AML-193 (cell line): Measurements from ENCODE around the gene GP1BB.
"Not testable (repeated sequence)": the region's sequence is repeated elsewhere in the genome, so short reads cannot be mapped to it uniquely, and the experiment has no call there.

Source experiments
- DNase-seq, 2 experiments: peaks; one replicate each; lab custom pipeline; 2025; lab: John Stamatoyannopoulos, UW

Gene GP1BB

DNA sequence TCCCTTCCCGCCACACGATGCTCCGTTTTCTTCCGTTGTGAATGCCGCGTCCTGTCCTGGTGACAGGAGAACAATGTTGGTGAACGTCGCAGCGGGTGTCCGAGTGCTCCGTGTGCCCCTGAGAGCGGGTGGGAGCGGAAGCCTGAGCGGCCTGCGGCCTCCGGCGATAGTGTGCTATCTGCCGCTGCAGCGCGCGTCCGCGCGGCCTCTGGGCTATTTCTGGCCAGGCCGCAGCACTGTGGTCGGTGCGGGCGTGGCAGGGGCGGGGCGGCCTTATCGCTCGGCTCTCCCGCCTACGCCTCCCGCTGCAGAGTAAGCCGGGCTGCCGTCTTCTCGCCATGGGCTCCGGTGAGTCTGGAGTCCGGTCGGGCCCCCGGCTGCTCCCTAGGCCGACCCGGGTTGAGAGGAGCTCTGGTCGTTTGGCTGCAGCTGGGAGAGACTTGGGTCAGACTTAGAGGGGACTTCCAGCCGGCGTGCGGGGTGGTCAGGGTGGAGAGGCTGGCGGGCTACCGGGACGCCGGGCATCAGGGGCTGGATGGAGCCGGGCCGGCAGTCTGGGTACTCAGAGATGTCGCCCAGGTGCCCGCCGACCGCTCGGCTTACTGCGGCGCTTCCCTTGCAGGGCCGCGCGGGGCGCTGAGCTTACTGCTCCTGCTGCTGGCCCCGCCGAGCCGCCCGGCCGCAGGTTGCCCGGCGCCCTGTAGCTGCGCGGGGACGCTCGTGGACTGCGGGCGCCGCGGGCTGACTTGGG is at the start of gene GP1BB:
GP1BB (plus strand) TSS at position 308 of the 751 bp plus-strand sequence; CDS start at position 339, 31 bp downstream.
- DNase-seq: no peak

DNA sequence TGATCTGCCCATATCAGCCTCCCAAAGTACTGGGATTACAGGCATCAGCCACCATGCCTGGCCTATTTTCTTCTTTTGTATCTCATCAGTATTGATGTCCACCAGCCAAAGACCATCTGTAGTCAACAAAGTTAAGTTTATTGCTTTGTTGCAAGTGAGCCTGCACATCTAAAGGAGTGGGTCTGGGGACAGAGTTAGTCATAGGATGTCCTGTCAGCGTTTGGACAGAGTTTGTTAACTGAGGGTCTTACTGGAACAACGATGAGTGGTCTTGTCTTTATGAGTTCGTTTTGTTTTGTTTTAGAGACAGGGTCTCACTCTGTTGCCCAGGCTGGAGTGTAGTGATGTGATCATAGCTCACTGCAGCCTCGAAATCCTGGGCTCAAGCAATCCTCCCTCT is 49.7 kb upstream of the GP1BB start:
- no peak for DNase-seq

DNA sequence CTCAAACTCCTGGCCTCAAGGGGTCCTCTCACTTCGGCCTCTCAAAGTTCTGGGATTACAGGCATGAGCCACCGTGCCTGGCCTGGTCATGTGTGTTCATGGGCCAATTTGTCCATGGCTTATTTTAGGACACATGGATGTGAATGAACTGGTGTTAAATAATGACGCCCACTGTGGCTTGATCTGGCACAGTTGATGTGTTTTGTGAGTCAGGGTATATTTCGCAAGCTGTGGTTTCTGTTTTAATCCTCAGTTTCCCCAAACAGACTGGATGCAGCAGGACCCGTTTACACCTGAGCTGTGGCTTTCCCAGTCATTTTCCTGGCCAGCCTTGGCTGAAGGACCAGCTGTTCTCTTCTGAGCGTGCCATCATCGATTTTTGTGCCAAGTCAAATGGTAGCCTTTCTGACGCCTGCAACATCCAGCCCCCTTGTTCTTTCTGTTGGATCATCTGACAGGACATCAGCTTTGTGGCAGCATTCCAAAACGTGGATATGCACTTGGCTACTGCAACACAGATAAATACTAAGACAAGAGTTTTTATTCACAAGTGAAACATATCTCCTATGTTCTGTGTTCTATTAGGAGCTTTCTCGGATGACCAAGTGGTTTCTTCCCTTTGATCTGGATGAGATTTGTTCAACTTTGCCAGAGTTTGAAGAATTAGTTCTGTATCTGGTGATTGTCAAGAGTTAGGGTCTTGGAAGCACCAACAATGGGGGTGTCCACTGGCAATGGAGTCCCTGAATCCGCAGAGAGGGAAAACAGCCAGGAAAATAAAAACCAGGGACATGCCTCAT is 49.0 kb upstream of the GP1BB start:
- no peak for DNase-seq

- DNase-seq: no peak
Measured at GRCh38 chr22:19674929-19675253, 48.4 kb upstream of the GP1BB start.

GRCh38 chr22:19675428-19675827 is 47.9 kb upstream of the GP1BB start:
- DNase-seq: no peak

- not testable (repeated sequence) for DNase-seq
Measured at GRCh38 chr22:19676437-19676836, 46.9 kb upstream of the GP1BB start.

DNA sequence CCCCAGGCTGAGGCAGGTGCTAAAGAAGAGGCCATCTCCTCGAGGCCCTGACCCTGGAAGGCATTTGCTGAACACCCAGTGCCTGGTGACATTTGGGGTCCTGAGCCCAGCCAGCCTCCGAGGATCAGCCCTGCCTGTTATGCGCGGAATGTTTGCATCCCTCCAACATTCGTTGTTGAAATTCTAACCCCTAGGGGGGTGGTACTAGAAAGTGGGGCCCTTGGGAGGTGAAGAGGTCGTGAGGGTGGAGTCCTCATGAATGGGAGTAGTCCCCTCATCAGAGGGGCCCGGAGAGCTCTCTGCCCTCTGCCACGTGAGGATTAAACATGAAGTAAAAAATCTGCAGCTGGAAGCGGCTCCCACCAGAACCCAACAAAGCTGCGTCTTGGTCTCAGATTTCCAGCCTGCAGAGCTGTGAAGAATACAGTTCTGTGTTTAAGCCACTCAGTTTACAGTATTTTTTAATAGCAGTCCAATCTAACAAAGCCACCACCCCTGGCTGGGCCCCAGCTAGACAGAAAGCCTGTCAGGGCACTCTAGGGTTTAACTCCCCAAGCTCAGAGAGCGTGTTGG is 44.3 kb upstream of the GP1BB start:
- DNase-seq: no peak

DNA sequence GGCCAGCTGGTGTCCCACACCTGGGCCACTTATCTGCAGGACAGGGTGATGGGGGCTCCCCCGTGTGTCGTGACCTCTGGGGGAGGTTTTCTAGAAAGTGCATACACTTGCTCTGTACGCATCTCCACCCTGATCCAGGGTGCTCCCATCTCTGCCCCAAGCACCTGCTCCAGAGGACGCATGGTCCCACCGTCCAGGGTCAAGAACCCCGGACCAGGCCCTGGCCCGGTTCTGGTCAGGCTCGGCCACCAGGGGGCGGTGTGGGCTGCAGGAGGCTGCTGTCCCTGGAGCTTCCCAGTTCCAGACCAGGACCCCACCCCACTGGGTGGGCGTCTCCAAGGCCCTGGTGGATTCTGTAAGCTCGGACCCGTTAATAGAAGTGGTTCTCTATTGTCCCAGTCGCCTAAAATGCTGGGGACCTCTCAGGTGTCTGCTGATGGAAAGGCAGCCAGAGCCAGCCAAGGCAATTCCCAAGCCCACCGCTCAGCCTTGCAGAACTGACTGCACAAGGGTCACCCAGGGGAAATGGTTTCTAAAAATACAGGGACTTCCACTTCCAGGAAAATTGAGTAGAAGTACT is 43.7 kb upstream of the GP1BB start:
- DNase-seq: no peak

GRCh38 chr22:19680287-19680881 is 43.0 kb upstream of the GP1BB start:
- no peak for DNase-seq

- DNase-seq: no peak
Measured at GRCh38 chr22:19680911-19681862, 42.2 kb upstream of the GP1BB start.

- DNase-seq: no peak
Measured at GRCh38 chr22:19681863-19682245, 41.5 kb upstream of the GP1BB start.

DNA sequence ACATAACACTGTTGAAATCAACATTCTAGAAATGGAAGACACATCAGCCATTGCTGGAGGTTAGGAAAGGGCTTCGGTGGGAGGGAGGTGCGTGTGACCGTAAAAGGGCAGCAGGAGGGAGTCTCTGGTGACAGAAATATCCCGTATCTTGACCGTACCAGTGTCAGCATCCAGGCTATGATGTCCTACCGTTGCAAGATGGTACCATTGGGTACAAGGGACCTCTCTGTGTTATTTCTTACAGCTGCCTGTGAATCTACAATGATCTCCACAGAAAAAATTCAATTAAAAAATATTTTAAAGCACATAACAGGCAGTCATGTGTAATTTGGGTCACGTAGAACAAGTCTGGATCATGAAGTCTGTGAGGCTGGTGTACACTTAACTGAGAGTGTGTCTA is 36.4 kb upstream of the GP1BB start:
- DNase-seq: no peak

DNA sequence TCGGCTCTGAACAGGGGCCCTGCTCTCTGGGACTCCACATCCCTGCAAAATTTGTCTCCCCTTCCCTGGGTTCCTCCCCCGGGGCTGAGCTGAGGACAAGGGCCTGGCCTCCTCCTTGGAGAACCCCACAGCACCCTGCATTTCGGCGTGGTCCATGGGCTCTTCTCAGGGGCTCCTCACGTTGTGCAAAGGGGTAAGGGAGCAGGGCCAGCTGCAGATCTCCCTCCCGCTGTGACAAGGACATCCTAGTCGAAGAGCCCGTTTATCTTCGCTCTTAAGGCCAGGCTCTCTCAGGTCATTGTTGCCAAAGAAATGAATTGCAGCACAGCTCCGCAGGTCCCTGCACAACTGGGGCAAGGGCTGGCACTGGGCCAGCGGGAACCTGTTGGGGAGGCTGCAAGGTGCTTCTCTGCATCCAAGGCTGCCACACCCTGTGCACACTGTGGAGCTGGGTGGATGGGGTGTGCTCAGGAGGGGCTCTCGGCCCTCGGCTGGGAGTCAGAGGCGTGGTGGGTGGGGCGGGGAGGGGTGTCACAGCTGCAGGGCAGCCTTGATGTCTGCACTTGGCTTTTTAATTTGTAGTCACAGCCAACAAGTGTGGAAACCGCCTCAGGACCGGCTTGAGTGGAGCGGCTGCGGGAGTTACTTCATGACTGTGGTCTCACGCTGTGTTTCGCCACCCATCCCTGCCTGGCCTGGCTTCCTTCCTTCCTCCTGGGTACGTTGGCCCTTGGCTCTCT is 35.6 kb upstream of the GP1BB start:
- peak; percentile 97 to 98 for DNase-seq

- DNase-seq: peak in 1 of 2 experiments; percentile 16
Measured at GRCh38 chr22:19688301-19689290, 34.7 kb upstream of the GP1BB start.

DNA sequence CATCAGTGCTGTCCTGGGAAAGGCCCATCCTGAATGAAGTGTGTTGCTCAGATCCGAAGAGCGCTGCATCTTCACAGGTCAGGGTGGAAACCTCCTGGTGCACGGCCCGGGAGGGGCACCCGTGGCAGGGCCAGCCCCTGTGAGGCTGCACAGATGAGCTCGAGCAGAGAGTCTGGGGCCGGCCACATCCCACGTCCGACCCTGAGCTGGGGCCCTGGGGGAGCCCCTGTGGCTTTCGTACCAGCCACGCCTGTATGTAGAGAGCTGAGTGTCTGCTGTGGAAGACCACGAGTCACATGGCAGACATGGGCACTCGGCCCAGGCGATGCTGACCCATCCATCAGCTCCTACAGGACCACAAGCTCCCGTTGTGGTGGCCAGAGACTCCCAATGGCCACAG is 33.9 kb upstream of the GP1BB start:
- DNase-seq: no peak

DNA sequence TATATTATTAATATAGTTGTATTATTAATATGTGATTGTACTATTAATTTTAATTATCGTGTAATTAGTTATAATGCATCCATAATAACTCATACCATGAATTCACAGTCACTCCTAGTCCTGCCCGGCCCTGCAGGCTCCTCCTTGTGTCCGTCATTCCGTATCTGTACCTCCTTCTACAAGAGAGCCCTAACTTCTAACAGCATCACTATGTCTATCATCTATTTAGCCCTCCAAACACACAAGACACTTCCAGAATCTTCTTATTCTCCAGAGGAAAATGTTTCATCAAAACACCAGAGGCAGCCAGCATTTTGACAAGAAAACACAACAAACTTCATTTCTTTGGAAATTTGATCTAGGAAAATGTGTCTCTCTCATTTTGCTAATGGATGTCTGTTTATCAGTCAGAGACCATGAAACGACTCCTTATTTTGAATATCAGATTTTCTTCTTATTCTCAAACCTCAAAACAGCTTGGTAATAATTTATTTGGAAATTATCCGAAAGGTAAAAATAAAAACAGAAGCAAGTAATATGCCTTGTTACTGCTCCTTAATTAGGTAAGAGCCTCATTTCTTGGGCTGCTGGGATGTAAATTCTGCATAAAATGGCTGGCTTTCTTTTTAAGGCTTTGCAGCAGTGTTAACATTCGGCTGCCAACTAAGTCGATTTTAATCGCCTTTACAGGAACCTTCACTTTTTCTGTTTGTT is 32.2 kb upstream of the GP1BB start:
- DNase-seq: no peak

DNA sequence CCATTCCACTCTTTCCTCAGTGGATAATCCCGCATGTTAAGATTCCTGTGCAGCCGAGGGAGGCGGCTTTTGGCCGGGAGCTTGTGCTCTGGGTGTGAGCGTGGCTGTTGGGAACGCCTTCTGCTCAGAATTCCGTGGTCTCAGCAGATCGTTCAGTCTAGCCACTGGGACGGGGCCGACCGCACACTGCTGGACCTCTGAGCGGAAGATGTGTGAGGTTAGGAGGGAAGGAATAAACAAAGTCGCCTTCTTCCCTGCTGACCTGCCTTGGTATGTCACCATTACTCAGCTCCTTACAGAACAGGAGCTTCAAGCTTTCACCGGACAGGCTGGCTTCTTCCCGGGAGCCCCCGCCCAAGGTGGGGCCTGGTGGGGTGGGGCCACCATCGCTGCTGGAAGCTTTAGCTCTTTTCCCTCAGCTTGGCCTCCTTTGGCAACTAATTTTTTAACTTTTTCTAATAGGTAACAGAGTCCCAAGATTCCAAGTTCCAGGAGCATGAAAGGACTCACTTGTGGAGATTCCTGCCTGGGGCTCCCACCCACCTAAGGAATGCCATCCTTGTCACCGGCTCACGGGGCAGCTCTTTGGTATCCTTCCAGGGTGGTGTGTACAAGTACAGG is 31.5 kb upstream of the GP1BB start:
- DNase-seq: no peak

- no peak for DNase-seq
Measured at GRCh38 chr22:19693581-19693980, 29.8 kb upstream of the GP1BB start.
